WTC11 (cell line): Measurements from ENCODE around the gene CD4. TPM values are rescaled to one million over a fixed set of nuclear protein-coding genes. Genes with fewer than 3 reads are reported as not detected.

Source experiments
- ATAC-seq: fragments of 200-7000 bp; cut with Tn5 transposase; 2 replicates; pipeline ENCODE4 v1.10.0; 2021; ENCODE audit warnings: mild to moderate bottlenecking, moderate library complexity
- CTCF ChIA-PET: fragments of 300-600 bp; sonication (Branson Sonifier 250); formaldehyde crosslinking; loops from one replicate; lab custom pipeline; 2021; ENCODE audit warnings: antibody characterized with exemption; lab: Charles Lee
- POLR2A ChIA-PET: fragments of 350-600 bp; sonication (Branson Sonifier 250); formaldehyde crosslinking; loops from one replicate; lab custom pipeline; 2021; ENCODE audit warnings: antibody characterized with exemption; lab: Charles Lee
- DNase-seq: peaks from one replicate; pipeline ENCODE4 v3.0.0; 2021; ENCODE audit warnings: low spot score
- H3K27ac Mint-ChIP-seq: 2 replicates; pipeline ENCODE4 v1.8.0; 2021; ENCODE audit warnings: mixed read lengths
- H3K27me3 Mint-ChIP-seq: 2 replicates; pipeline ENCODE4 v1.8.0; 2021; ENCODE audit warnings: low read depth, mild to moderate bottlenecking, moderate library complexity, mixed read lengths
- H3K36me3 Mint-ChIP-seq: 2 replicates; pipeline ENCODE4 v1.8.0; 2021; ENCODE audit warnings: mixed read lengths
- H3K4me1 Mint-ChIP-seq: 2 replicates; pipeline ENCODE4 v1.8.0; 2022; ENCODE audit warnings: mixed read lengths
- H3K4me3 Mint-ChIP-seq: 2 replicates; pipeline ENCODE4 v1.8.0; 2021; ENCODE audit warnings: mild to moderate bottlenecking, moderate library complexity, mixed read lengths
- H3K9me3 Mint-ChIP-seq: 2 replicates; pipeline ENCODE4 v1.8.0; 2021; ENCODE audit warnings: mixed read lengths
- GABPB1 ChIP-seq: sonication (generic); formaldehyde crosslinking; IDR thresholded peaks from 2 replicates; pipeline ENCODE4 v1.8.1; 2023; ENCODE audit warnings: mild to moderate bottlenecking, missing genetic modification reagents
- GRHL2 ChIP-seq: fragments of 250-450 bp; sonication (Bioruptor Pico); IDR thresholded peaks from 2 replicates; pipeline ENCODE4 v1.8.0; 2022; ENCODE audit warnings: mild to moderate bottlenecking, moderate library complexity; ENCODE audit not compliant: insufficient replicate concordance, severe bottlenecking
- JUN ChIP-seq: sonication (generic); formaldehyde crosslinking; IDR thresholded peaks from 2 replicates; pipeline ENCODE4 v1.8.0; 2023; ENCODE audit warnings: mild to moderate bottlenecking, missing genetic modification reagents
- NFYB ChIP-seq: sonication (generic); formaldehyde crosslinking; conservative IDR thresholded peaks from 2 replicates; pipeline ENCODE4 v1.8.0; 2022; ENCODE audit warnings: low read depth, missing genetic modification reagents
- NR1H2 ChIP-seq: sonication (generic); formaldehyde crosslinking; IDR thresholded peaks from 2 replicates; pipeline ENCODE4 v1.9.0; 2021; ENCODE audit warnings: mild to moderate bottlenecking, moderate library complexity, missing genetic modification reagents
- OVOL2 ChIP-seq: fragments of 250-450 bp; sonication (Bioruptor Pico); IDR thresholded peaks from 2 replicates; pipeline ENCODE4 v1.9.0; 2021; ENCODE audit warnings: mild to moderate bottlenecking, borderline replicate concordance
- SMAD4 ChIP-seq: sonication (generic); formaldehyde crosslinking; IDR thresholded peaks from 2 replicates; pipeline ENCODE4 v1.8.0; 2022; ENCODE audit warnings: mild to moderate bottlenecking, missing genetic modification reagents
- ZNF138 ChIP-seq: sonication (generic); formaldehyde crosslinking; conservative IDR thresholded peaks from 2 replicates; pipeline ENCODE4 v1.8.1; 2022; ENCODE audit warnings: mild to moderate bottlenecking, moderate library complexity, missing genetic modification reagents
- ZNF671 ChIP-seq: fragments of 250-450 bp; sonication (Bioruptor Pico); IDR thresholded peaks from 2 replicates; pipeline ENCODE4 v1.8.0; 2021; ENCODE audit warnings: mild to moderate bottlenecking
- total RNA-seq: library from RNA; stranded (reverse); gene quantifications from 3 replicates; pipeline ENCODE4 v1.2.3, GENCODE V29; 2021
- TF ChIP-seq, protein P1 (sequence below): sonication (generic); formaldehyde crosslinking; conservative IDR thresholded peaks from 2 replicates; pipeline ENCODE4 v1.8.1; 2022; ENCODE audit warnings: mild to moderate bottlenecking, missing genetic modification reagents
- TF ChIP-seq, protein P2 (sequence below): sonication (generic); formaldehyde crosslinking; IDR thresholded peaks from 2 replicates; pipeline ENCODE4 v1.8.0; 2023; ENCODE audit warnings: missing genetic modification reagents, mild to moderate bottlenecking, borderline replicate concordance
- TF ChIP-seq, protein P3 (sequence below): sonication (generic); formaldehyde crosslinking; IDR thresholded peaks from 2 replicates; pipeline ENCODE4 v1.8.0; 2022; ENCODE audit warnings: missing genetic modification reagents
- TF ChIP-seq, protein P4 (sequence below): sonication (generic); formaldehyde crosslinking; IDR thresholded peaks from 2 replicates; pipeline ENCODE4 v1.8.1; 2022; ENCODE audit warnings: low read depth, mild to moderate bottlenecking, moderate library complexity, missing genetic modification reagents, borderline replicate concordance
- TF ChIP-seq, protein P5 (sequence below): sonication (generic); formaldehyde crosslinking; IDR thresholded peaks from 2 replicates; pipeline ENCODE4 v1.8.1; 2023; ENCODE audit warnings: mild to moderate bottlenecking, moderate library complexity, missing genetic modification reagents
- TF ChIP-seq, protein P6 (sequence below): fragments of 250-450 bp; sonication (Bioruptor Pico); IDR thresholded peaks from 2 replicates; pipeline ENCODE4 v1.8.0; 2021; ENCODE audit warnings: mild to moderate bottlenecking
- TF ChIP-seq, protein P7 (sequence below): fragments of 250-450 bp; sonication (Bioruptor Pico); IDR thresholded peaks from 2 replicates; pipeline ENCODE4 v1.9.0; 2021; ENCODE audit warnings: mild to moderate bottlenecking
- TF ChIP-seq, protein P8 (sequence below): sonication (generic); formaldehyde crosslinking; IDR thresholded peaks from 2 replicates; pipeline ENCODE4 v1.8.0; 2022; ENCODE audit warnings: mild to moderate bottlenecking, missing genetic modification reagents
- TF ChIP-seq, protein P9 (sequence below): sonication (generic); formaldehyde crosslinking; IDR thresholded peaks from 2 replicates; pipeline ENCODE4 v1.8.1; 2022; ENCODE audit warnings: mild to moderate bottlenecking, missing genetic modification reagents, moderate library complexity, borderline replicate concordance

The CD4 gene
- total RNA-seq, 1 experiment from 2014 or later, result 2.5 TPM

DNA sequence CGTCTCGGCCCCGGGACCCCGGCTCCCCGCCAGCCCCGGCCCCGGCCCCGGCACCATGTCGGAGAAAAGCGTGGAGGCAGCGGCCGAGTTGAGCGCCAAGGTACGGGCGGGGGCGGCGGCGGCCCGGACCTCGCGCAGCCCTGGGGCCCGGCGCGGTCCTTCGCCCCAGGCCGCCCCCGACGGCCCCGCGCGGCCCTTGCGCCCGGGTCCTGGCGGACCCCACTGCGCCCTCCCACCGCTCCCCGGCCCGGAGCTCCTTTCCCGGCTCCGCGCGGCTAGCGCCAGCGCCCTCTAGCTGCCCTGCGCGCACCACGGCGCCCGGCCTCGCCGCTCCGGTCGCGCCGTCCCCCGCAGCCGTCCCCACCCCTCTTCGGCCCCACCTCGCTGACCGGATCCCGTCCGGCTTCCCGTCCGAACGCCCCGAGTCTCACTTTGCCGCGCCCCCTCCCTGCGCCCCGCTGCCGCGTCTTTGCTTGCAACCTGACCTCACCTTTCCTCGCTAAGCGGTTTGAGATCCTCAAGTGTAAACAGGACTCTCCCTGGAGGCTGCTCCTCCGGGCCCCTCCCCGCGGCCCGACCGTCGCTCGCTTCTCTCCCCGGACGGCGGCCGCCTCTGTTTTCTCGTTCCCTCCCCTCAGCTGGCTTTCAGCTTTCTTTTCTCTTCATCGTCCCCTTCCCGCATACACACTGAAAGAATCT, 22.5 kb upstream of the CD4 start:
- peak; percentile 33 for ATAC-seq
- H3K36me3 Mint-ChIP-seq, result peaks cover 13% of the 10 kb centered on the region
- ChIA-PET CTCF (interaction anchor here (0.6 to 10.5 kb wide), 28 partner anchors 8 to 178 kb away, joined by 3 to 234 read pairs (median 5); partner anchors contain the start of genes CDCA3, COPS7A, GNB3 and GPR162), POLR2A (interaction anchor here (1.0 to 5.4 kb wide), 18 partner anchors 8 to 274 kb away, joined by 3 to 84 read pairs (median 6); partner anchors contain the start of genes COPS7A, GPR162, MLF2 and MRPL51)
- no peaks in the 10 kb centered on the region for H3K9me3 Mint-ChIP-seq
- H3K27me3 Mint-ChIP-seq, result peaks cover 13% of the 10 kb centered on the region
- H3K27ac Mint-ChIP-seq, result peak overlapping the region; percentile 80
- peak overlapping the region; percentile 98 for H3K4me3 Mint-ChIP-seq
- peak; percentile 90 for DNase-seq
- peaks cover 70% of the 10 kb centered on the region for H3K4me1 Mint-ChIP-seq
- TF ChIP-seq, protein P1, sequence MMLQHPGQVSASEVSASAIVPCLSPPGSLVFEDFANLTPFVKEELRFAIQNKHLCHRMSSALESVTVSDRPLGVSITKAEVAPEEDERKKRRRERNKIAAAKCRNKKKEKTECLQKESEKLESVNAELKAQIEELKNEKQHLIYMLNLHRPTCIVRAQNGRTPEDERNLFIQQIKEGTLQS (CRISPR knock-in tag), result no peak
- TF ChIP-seq, protein P2, sequence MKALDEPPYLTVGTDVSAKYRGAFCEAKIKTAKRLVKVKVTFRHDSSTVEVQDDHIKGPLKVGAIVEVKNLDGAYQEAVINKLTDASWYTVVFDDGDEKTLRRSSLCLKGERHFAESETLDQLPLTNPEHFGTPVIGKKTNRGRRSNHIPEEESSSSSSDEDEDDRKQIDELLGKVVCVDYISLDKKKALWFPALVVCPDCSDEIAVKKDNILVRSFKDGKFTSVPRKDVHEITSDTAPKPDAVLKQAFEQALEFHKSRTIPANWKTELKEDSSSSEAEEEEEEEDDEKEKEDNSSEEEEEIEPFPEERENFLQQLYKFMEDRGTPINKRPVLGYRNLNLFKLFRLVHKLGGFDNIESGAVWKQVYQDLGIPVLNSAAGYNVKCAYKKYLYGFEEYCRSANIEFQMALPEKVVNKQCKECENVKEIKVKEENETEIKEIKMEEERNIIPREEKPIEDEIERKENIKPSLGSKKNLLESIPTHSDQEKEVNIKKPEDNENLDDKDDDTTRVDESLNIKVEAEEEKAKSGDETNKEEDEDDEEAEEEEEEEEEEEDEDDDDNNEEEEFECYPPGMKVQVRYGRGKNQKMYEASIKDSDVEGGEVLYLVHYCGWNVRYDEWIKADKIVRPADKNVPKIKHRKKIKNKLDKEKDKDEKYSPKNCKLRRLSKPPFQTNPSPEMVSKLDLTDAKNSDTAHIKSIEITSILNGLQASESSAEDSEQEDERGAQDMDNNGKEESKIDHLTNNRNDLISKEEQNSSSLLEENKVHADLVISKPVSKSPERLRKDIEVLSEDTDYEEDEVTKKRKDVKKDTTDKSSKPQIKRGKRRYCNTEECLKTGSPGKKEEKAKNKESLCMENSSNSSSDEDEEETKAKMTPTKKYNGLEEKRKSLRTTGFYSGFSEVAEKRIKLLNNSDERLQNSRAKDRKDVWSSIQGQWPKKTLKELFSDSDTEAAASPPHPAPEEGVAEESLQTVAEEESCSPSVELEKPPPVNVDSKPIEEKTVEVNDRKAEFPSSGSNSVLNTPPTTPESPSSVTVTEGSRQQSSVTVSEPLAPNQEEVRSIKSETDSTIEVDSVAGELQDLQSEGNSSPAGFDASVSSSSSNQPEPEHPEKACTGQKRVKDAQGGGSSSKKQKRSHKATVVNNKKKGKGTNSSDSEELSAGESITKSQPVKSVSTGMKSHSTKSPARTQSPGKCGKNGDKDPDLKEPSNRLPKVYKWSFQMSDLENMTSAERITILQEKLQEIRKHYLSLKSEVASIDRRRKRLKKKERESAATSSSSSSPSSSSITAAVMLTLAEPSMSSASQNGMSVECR, result 0 out of 2 replicates have a peak, but pooled peaks have one; percentile 61
- no peak for TF ChIP-seq NR1H2 (CRISPR knock-in tag)
- TF ChIP-seq GABPB1 (CRISPR knock-in tag), result no peak
- TF ChIP-seq, protein P3, sequence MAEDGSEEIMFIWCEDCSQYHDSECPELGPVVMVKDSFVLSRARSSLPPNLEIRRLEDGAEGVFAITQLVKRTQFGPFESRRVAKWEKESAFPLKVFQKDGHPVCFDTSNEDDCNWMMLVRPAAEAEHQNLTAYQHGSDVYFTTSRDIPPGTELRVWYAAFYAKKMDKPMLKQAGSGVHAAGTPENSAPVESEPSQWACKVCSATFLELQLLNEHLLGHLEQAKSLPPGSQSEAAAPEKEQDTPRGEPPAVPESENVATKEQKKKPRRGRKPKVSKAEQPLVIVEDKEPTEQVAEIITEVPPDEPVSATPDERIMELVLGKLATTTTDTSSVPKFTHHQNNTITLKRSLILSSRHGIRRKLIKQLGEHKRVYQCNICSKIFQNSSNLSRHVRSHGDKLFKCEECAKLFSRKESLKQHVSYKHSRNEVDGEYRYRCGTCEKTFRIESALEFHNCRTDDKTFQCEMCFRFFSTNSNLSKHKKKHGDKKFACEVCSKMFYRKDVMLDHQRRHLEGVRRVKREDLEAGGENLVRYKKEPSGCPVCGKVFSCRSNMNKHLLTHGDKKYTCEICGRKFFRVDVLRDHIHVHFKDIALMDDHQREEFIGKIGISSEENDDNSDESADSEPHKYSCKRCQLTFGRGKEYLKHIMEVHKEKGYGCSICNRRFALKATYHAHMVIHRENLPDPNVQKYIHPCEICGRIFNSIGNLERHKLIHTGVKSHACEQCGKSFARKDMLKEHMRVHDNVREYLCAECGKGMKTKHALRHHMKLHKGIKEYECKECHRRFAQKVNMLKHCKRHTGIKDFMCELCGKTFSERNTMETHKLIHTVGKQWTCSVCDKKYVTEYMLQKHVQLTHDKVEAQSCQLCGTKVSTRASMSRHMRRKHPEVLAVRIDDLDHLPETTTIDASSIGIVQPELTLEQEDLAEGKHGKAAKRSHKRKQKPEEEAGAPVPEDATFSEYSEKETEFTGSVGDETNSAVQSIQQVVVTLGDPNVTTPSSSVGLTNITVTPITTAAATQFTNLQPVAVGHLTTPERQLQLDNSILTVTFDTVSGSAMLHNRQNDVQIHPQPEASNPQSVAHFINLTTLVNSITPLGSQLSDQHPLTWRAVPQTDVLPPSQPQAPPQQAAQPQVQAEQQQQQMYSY (CRISPR knock-in tag), result peak; percentile 86
- TF ChIP-seq GRHL2 (CRISPR knock-in tag), result no peak
- TF ChIP-seq ZNF671 (CRISPR knock-in tag), result no peak
- TF ChIP-seq, protein P4, sequence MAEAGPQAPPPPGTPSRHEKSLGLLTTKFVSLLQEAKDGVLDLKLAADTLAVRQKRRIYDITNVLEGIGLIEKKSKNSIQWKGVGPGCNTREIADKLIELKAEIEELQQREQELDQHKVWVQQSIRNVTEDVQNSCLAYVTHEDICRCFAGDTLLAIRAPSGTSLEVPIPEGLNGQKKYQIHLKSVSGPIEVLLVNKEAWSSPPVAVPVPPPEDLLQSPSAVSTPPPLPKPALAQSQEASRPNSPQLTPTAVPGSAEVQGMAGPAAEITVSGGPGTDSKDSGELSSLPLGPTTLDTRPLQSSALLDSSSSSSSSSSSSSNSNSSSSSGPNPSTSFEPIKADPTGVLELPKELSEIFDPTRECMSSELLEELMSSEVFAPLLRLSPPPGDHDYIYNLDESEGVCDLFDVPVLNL, result no peak
- no peak for TF ChIP-seq NFYB
- no peak for TF ChIP-seq ZNF138 (CRISPR knock-in tag)
- no peak for TF ChIP-seq OVOL2 (CRISPR knock-in tag)
- TF ChIP-seq, protein P5, sequence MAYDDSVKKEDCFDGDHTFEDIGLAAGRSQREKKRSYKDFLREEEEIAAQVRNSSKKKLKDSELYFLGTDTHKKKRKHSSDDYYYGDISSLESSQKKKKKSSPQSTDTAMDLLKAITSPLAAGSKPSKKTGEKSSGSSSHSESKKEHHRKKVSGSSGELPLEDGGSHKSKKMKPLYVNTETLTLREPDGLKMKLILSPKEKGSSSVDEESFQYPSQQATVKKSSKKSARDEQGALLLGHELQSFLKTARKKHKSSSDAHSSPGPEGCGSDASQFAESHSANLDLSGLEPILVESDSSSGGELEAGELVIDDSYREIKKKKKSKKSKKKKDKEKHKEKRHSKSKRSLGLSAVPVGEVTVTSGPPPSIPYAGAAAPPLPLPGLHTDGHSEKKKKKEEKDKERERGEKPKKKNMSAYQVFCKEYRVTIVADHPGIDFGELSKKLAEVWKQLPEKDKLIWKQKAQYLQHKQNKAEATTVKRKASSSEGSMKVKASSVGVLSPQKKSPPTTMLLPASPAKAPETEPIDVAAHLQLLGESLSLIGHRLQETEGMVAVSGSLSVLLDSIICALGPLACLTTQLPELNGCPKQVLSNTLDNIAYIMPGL (CRISPR knock-in tag), result peak; percentile 80; the same call in 1 of the 2 replicates
- no peak for TF ChIP-seq SMAD4 (CRISPR knock-in tag)
- TF ChIP-seq, protein P6, sequence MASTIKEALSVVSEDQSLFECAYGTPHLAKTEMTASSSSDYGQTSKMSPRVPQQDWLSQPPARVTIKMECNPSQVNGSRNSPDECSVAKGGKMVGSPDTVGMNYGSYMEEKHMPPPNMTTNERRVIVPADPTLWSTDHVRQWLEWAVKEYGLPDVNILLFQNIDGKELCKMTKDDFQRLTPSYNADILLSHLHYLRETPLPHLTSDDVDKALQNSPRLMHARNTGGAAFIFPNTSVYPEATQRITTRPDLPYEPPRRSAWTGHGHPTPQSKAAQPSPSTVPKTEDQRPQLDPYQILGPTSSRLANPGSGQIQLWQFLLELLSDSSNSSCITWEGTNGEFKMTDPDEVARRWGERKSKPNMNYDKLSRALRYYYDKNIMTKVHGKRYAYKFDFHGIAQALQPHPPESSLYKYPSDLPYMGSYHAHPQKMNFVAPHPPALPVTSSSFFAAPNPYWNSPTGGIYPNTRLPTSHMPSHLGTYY (CRISPR knock-in tag), result no peak
- TF ChIP-seq, protein P7, sequence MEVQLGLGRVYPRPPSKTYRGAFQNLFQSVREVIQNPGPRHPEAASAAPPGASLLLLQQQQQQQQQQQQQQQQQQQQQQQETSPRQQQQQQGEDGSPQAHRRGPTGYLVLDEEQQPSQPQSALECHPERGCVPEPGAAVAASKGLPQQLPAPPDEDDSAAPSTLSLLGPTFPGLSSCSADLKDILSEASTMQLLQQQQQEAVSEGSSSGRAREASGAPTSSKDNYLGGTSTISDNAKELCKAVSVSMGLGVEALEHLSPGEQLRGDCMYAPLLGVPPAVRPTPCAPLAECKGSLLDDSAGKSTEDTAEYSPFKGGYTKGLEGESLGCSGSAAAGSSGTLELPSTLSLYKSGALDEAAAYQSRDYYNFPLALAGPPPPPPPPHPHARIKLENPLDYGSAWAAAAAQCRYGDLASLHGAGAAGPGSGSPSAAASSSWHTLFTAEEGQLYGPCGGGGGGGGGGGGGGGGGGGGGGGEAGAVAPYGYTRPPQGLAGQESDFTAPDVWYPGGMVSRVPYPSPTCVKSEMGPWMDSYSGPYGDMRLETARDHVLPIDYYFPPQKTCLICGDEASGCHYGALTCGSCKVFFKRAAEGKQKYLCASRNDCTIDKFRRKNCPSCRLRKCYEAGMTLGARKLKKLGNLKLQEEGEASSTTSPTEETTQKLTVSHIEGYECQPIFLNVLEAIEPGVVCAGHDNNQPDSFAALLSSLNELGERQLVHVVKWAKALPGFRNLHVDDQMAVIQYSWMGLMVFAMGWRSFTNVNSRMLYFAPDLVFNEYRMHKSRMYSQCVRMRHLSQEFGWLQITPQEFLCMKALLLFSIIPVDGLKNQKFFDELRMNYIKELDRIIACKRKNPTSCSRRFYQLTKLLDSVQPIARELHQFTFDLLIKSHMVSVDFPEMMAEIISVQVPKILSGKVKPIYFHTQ (CRISPR knock-in tag), result no peak
- TF ChIP-seq JUN (CRISPR knock-in tag), result 0 out of 2 replicates have a peak, but pooled peaks have one; percentile 29
- TF ChIP-seq, protein P8, sequence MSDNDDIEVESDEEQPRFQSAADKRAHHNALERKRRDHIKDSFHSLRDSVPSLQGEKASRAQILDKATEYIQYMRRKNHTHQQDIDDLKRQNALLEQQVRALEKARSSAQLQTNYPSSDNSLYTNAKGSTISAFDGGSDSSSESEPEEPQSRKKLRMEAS (CRISPR knock-in tag), result peak; percentile 53; the same call in 1 of the 2 replicates
- TF ChIP-seq, protein P9, sequence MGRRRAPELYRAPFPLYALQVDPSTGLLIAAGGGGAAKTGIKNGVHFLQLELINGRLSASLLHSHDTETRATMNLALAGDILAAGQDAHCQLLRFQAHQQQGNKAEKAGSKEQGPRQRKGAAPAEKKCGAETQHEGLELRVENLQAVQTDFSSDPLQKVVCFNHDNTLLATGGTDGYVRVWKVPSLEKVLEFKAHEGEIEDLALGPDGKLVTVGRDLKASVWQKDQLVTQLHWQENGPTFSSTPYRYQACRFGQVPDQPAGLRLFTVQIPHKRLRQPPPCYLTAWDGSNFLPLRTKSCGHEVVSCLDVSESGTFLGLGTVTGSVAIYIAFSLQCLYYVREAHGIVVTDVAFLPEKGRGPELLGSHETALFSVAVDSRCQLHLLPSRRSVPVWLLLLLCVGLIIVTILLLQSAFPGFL (CRISPR knock-in tag), result no peak
